ENCODE measurements around the gene PDE5A. TPM values are rescaled to one million over a fixed set of nuclear protein-coding genes. Genes with fewer than 3 reads are reported as not detected.
A peak's percentile ranks its signal among the peaks of the same experiment; 100 is the strongest.

PDE5A gene
- polyA plus RNA-seq, 1 of the 3 experiments (the other 2 are of a cell fraction) = 6.4 TPM

DNA sequence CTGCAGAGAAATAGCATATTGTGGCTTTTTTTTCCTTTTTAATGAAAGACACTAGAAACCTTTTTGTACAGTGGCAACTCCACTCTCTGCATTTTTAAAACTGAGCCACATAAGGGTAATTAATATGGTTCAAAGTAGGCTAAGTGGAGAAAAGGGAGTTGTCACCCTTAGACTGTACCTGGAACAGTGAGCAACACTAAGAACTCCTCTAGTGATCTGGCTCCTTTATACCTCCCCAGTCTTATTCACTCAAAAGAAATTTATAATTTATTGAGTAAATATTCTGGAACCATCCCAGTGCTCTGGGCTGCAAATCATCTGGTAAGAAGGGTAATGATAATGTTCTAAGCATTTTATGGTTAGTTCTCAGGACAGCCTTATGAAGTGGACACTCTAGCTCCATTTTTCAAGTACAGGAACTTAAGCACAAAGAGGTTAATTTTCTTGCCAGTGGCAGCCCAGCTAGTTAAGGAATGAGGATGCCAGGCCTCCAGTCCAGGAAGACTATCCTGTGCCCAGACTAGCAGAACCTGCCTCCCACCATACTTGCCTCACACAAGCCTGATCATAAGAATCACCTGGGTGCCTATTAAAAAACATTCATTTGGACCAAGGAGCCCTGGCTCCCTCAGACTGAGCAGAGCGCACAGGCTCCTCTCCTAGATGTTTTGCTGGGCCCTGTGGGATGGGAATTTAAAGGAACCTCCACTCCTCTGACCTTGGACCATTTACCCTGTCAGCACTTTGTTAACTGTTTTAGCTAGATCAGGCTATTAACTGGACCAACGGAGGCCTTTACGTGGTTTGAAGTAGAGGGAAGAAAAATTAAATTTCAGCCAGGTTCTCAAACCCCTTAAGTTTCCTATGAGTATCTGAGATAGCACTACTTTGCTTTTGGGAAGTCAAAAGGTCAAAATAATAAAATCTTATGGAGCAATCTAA, 102.6 kb downstream of the PDE5A start:
- no peaks in the 10 kb centered on the region for H3K27me3 ChIP-seq (ENCODE audit: insufficient read depth)

DNA sequence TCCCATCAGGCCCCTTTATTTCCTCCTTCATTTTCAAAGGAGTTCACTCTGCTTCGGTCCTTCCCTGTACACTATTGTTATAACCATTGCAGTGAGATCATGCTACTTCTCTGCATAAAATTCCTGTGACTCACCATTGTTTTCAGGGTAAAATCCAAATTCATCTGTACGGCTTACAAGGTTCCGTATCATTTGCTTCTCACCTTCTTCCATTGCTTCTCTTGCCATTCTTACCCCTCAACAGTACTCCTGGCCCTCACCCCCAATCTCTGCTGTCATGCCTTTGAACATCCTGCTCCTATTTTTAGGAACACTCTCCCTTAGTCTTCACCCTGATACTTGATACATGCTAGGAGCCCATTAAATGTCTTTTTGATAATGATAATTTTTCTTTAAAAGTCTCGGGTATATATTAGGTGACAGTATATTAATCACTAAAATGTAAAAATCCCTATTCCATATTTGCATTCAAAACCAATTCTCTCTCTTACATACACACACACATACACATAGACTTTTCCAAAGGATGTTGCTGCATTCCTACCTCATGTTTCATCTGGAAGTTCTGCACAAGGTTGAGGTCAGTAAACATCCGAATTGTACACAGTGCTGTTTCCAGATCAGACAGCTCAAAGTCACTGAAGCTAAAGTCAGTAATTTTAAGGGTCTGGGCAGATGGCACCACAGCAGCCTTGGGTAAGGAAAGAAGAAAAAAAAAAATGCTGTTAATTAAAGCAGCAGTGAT, 103.4 kb downstream of the PDE5A start:
- Histone ChIP-seq H3K9me3 (no peaks in the 10 kb centered on the region), H3K27ac (ENCODE audit: low read depth in 2 of 2, low read length in 1 of 2) (peak overlapping the region; percentile 79 to 94; a peak in 3 of 4 replicates), H3K4me1 (ENCODE audit: control insufficient read depth in 1 of 2, insufficient read depth in 2 of 2, low read depth in 1 of 2, low read length in 1 of 2) (peaks cover 0 to 22% of the 10 kb centered on the region in 2 experiments), H3K79me2 (ENCODE audit: insufficient read depth) (peaks cover 3% of the 10 kb centered on the region; the same call in 1 of the 2 replicates), H3K36me3 (replicated peaks in 1 of 2; ENCODE audit: control insufficient read depth in 1 of 2, insufficient read depth in 2 of 2, low read length in 1 of 2) (peaks cover 15 to 17% of the 10 kb centered on the region in 2 experiments), H3F3A (replicated peaks; ENCODE audit: insufficient read depth) (peaks cover 42% of the 10 kb centered on the region), H3K9ac (peak overlapping the region; percentile 57), H3K27me3 (ENCODE audit: insufficient read depth) (no peaks in the 10 kb centered on the region), H3K4me3 (ENCODE audit: low read depth in 2 of 2, low read length in 1 of 2) (peak overlapping the region in 1 of 2 experiments; percentile 37; a peak in 1 of 4 replicates), H2AFZ (ENCODE audit: low read depth) (peak overlapping the region; percentile 32), H3K9me2 (no peaks in the 10 kb centered on the region), H3K4me2 (peak overlapping the region; percentile 71), H4K20me1 (ENCODE audit: insufficient read depth) (no peaks in the 10 kb centered on the region)
- POLR2A ChIA-PET = no interaction called here
- DNase-seq = no peak
- WGBS (ENCODE audit: low lambda C conversion rate) = 13% methylated on average over 5 of the region's 5 CpGs
- CTCF ChIA-PET = no interaction called here
- TF ChIP-seq RXRA (IDR thresholded peaks at IDR 0.05; ENCODE audit: borderline replicate concordance, low read depth) (no peak; the same call in 1 of the 2 replicates), NFIC (IDR thresholded peaks at IDR 0.05; ENCODE audit: borderline replicate concordance) (peak; percentile 16; the same call in 1 of the 2 replicates), RCOR1 (IDR thresholded peaks at IDR 0.05; ENCODE audit: low read length) (no peak), POLR2AphosphoS5 (IDR thresholded peaks at IDR 0.05; ENCODE audit: low read depth, low read length) (no peak; the same call in 1 of the 2 replicates), GABPA (IDR thresholded peaks at IDR 0.05; ENCODE audit: low read depth) (no peak), TAF1 (IDR thresholded peaks at IDR 0.05; ENCODE audit: borderline replicate concordance, low read depth, low read length) (0 out of 2 replicates have a peak, but pooled peaks have one; percentile 27), REST (IDR thresholded peaks at IDR 0.05; ENCODE audit: low read depth, low read length) (no peak), RAD21 (IDR thresholded peaks at IDR 0.05; ENCODE audit: low read length) (no peak), USF1 (IDR thresholded peaks at IDR 0.05; ENCODE audit: borderline replicate concordance, low read depth) (no peak), CHD2 (IDR thresholded peaks at IDR 0.05; ENCODE audit: low read length, partially characterized antibody) (no peak), FOSL2 (IDR thresholded peaks at IDR 0.05; ENCODE audit: borderline replicate concordance, low read depth) (peak; percentile 82; the same call in 1 of the 2 replicates), GATA2 (CRISPR knock-in tag; IDR thresholded peaks at IDR 0.05) (no peak)
- TF ChIP-seq, protein P1, sequence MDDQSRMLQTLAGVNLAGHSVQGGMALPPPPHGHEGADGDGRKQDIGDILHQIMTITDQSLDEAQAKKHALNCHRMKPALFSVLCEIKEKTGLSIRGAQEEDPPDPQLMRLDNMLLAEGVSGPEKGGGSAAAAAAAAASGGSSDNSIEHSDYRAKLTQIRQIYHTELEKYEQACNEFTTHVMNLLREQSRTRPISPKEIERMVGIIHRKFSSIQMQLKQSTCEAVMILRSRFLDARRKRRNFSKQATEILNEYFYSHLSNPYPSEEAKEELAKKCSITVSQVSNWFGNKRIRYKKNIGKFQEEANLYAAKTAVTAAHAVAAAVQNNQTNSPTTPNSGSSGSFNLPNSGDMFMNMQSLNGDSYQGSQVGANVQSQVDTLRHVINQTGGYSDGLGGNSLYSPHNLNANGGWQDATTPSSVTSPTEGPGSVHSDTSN (IDR thresholded peaks at IDR 0.05) = no peak; the same call in 1 of the 2 replicates
- TF ChIP-seq, protein P2, sequence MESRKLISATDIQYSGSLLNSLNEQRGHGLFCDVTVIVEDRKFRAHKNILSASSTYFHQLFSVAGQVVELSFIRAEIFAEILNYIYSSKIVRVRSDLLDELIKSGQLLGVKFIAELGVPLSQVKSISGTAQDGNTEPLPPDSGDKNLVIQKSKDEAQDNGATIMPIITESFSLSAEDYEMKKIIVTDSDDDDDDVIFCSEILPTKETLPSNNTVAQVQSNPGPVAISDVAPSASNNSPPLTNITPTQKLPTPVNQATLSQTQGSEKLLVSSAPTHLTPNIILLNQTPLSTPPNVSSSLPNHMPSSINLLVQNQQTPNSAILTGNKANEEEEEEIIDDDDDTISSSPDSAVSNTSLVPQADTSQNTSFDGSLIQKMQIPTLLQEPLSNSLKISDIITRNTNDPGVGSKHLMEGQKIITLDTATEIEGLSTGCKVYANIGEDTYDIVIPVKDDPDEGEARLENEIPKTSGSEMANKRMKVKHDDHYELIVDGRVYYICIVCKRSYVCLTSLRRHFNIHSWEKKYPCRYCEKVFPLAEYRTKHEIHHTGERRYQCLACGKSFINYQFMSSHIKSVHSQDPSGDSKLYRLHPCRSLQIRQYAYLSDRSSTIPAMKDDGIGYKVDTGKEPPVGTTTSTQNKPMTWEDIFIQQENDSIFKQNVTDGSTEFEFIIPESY (IDR thresholded peaks at IDR 0.05; ENCODE audit: borderline replicate concordance, low read depth) = no peak

More for the DNA sequence above, 102.6 kb downstream of the PDE5A start:
- H3K9ac ChIP-seq = peak overlapping the region; percentile 57
- peaks cover 3% of the 10 kb centered on the region; the same call in 1 of the 2 replicates for H3K79me2 ChIP-seq (ENCODE audit: insufficient read depth)
- H4K20me1 ChIP-seq (ENCODE audit: insufficient read depth) = no peaks in the 10 kb centered on the region
- H3K4me1 ChIP-seq (ENCODE audit: control insufficient read depth in 1 of 2, insufficient read depth in 2 of 2, low read depth in 1 of 2, low read length in 1 of 2) = peaks cover 0 to 22% of the 10 kb centered on the region in 2 experiments
- 66% methylated on average over 3 of the region's 3 CpGs for whole genome bisulfite sequencing (ENCODE audit: low lambda C conversion rate)
- no peaks in the 10 kb centered on the region for H3K9me3 ChIP-seq
- peak overlapping the region; percentile 79 to 94; a peak in 3 of 4 replicates for H3K27ac ChIP-seq (ENCODE audit: low read depth in 2 of 2, low read length in 1 of 2)
- POLR2A ChIA-PET = no interaction called here
- H3F3A ChIP-seq (replicated peaks; ENCODE audit: insufficient read depth) = peaks cover 42% of the 10 kb centered on the region
- H2AFZ ChIP-seq (ENCODE audit: low read depth) = no peak overlapping the region
- H3K4me3 ChIP-seq (ENCODE audit: low read depth in 2 of 2, low read length in 1 of 2) = no peak overlapping the region
- no peak for DNase-seq
- peaks cover 8 to 11% of the 10 kb centered on the region in 2 experiments for H3K36me3 ChIP-seq (replicated peaks in 1 of 2; ENCODE audit: control insufficient read depth in 1 of 2, insufficient read depth in 2 of 2, low read length in 1 of 2)
- CTCF ChIA-PET = interaction anchor here (1.2 to 1.6 kb wide), 2 partner anchors 22 to 33 kb away, joined by 4 to 6 read pairs; no protein-coding TSS in a partner anchor
- peak overlapping the region; percentile 71 for H3K4me2 ChIP-seq
- TF ChIP-seq RXRA (IDR thresholded peaks at IDR 0.05; ENCODE audit: borderline replicate concordance, low read depth) (no peak), MEF2A (IDR thresholded peaks at IDR 0.05; ENCODE audit: borderline replicate concordance, low read depth) (no peak), RCOR1 (IDR thresholded peaks at IDR 0.05; ENCODE audit: low read length) (no peak), GABPA (IDR thresholded peaks at IDR 0.05; ENCODE audit: low read depth) (no peak), POLR2AphosphoS5 (IDR thresholded peaks at IDR 0.05; ENCODE audit: low read depth, low read length) (no peak)
- H3K9me2 ChIP-seq = no peaks in the 10 kb centered on the region

Data from SK-N-SH (cell line).